Smooth muscle cell (in vitro differentiated cells): Measurements from ENCODE around the gene HRAS. TPM values are rescaled to one million over a fixed set of nuclear protein-coding genes. Genes with fewer than 3 reads are reported as not detected.
A peak's percentile ranks its signal among the peaks of the same experiment; 100 is the strongest.
"Not testable (repeated sequence)": the region's sequence is repeated elsewhere in the genome, so short reads cannot be mapped to it uniquely, and the experiment has no call there.

Source experiments
- DNase-seq: peaks from one replicate; lab custom pipeline; 2025; ENCODE audit not compliant: unreplicated experiment; lab: John Stamatoyannopoulos, UW
- H2AFZ ChIP-seq: fragments of 200-600 bp; sonication (generic); 2 replicates; pipeline ENCODE4 v1.6.0; 2016; ENCODE audit warnings: antibody characterized with exemption, low read depth, mild to moderate bottlenecking
- H3F3A ChIP-seq: fragments of 200-600 bp; sonication (generic); 2 replicates; pipeline ENCODE4 v1.6.0; 2017; ENCODE audit warnings: antibody characterized with exemption, low read depth
- H3K27ac ChIP-seq: fragments of 200-600 bp; sonication (generic); 2 replicates; pipeline ENCODE4 v1.5.1; 2016; ENCODE audit warnings: low read depth, mild to moderate bottlenecking
- H3K27me3 ChIP-seq: fragments of 200-600 bp; sonication (generic); 2 replicates; pipeline ENCODE4 v1.6.1; 2016; ENCODE audit warnings: low read depth, mild to moderate bottlenecking
- H3K36me3 ChIP-seq: fragments of 200-600 bp; sonication (generic); 2 replicates; pipeline ENCODE4 v1.5.1; 2016; ENCODE audit warnings: low read depth
- H3K4me1 ChIP-seq: fragments of 200-600 bp; sonication (generic); 2 replicates; pipeline ENCODE4 v1.5.1; 2016; ENCODE audit warnings: low read depth
- H3K4me2 ChIP-seq: fragments of 200-600 bp; sonication (generic); 2 replicates; pipeline ENCODE4 v1.6.0; 2016; ENCODE audit warnings: mild to moderate bottlenecking
- H3K4me3 ChIP-seq: fragments of 200-600 bp; sonication (generic); 2 replicates; pipeline ENCODE4 v1.5.1; 2016; ENCODE audit warnings: mild to moderate bottlenecking
- H3K79me2 ChIP-seq: fragments of 200-600 bp; sonication (generic); 2 replicates; pipeline ENCODE4 v1.6.0; 2016; ENCODE audit warnings: low read depth, mild to moderate bottlenecking
- H3K9ac ChIP-seq: fragments of 200-600 bp; sonication (generic); 2 replicates; pipeline ENCODE4 v1.6.0; 2016; ENCODE audit warnings: low read depth
- H3K9me3 ChIP-seq: fragments of 200-600 bp; sonication (generic); replicated peaks from 2 replicates; pipeline ENCODE4 v1.5.1; 2016; ENCODE audit warnings: low read depth
- H4K20me1 ChIP-seq: fragments of 200-600 bp; sonication (generic); 2 replicates; pipeline ENCODE4 v1.6.0; 2016; ENCODE audit warnings: low read depth
- CTCF ChIP-seq: fragments of 200-600 bp; sonication (generic); IDR thresholded peaks from 2 replicates; pipeline ENCODE4 v1.5.1; 2017; ENCODE audit warnings: borderline replicate concordance, mild to moderate bottlenecking, antibody characterized with exemption; ENCODE audit not compliant: insufficient read depth, poor library complexity, severe bottlenecking
- WGBS: methylation state at CpG from one replicate; pipeline ENCODE4 v1.1.7; 2016; ENCODE audit warnings: low lambda C conversion rate; 5-methylcytosine and 5-hydroxymethylcytosine counted together
- polyA plus RNA-seq: library from polyadenylated mRNA; unstranded; fragments of >200 nt; fragmentation: Nextera tagmentation; extraction: Ambion mirVana; gene quantifications from 2 replicates; pipeline ENCODE4 v1.2.1, GENCODE V29; 2016
- total RNA-seq: library from RNA; depleted of rRNA; stranded (reverse); fragments of >200 nt; gene quantifications from 2 replicates; pipeline ENCODE4 v1.2.3, GENCODE V29; 2014

Gene HRAS
- total and polyA plus RNA-seq, 2 experiments from 2014 or later, result 39.9 to 59.1 TPM

- Histone ChIP-seq H3K36me3 (no peaks in the 10 kb centered on the region), H3K4me3 (no peak overlapping the region), H3K4me1 (no peaks in the 10 kb centered on the region), H3F3A (peaks cover 2% of the 10 kb centered on the region), H3K27me3 (no peaks in the 10 kb centered on the region), H2AFZ (no peak overlapping the region), H4K20me1 (no peaks in the 10 kb centered on the region), H3K4me2 (no peak overlapping the region), H3K9me3 (no peaks in the 10 kb centered on the region), H3K79me2 (no peaks in the 10 kb centered on the region), H3K9ac (no peak overlapping the region), H3K27ac (no peak overlapping the region)
- no peak for DNase-seq
- WGBS, result 95% methylated on average over 10 of the region's 10 CpGs
- no peak for TF ChIP-seq CTCF
Measured at GRCh38 chr11:521177-521688, 14.1 kb downstream of the HRAS start.

- H3K9ac ChIP-seq, result no peak overlapping the region
- no peak for DNase-seq
- H3K27ac ChIP-seq, result no peak overlapping the region
- H3K9me3 ChIP-seq, result no peaks in the 10 kb centered on the region
- no peaks in the 10 kb centered on the region for H3K4me1 ChIP-seq
- H2AFZ ChIP-seq, result no peak overlapping the region
- H4K20me1 ChIP-seq, result no peaks in the 10 kb centered on the region
- H3F3A ChIP-seq, result peaks cover 4% of the 10 kb centered on the region
- no peak overlapping the region for H3K4me3 ChIP-seq
- no peak for TF ChIP-seq CTCF
- no peaks in the 10 kb centered on the region for H3K36me3 ChIP-seq
- no peaks in the 10 kb centered on the region for H3K79me2 ChIP-seq
- no peaks in the 10 kb centered on the region for H3K27me3 ChIP-seq
- no peak overlapping the region for H3K4me2 ChIP-seq
- 93% methylated on average over 39 of the region's 39 CpGs for WGBS
Measured at GRCh38 chr11:520428-521176, 14.8 kb downstream of the HRAS start.

GRCh38 chr11:518463-519202 lies 16.7 kb downstream of the HRAS start:
- no peak for DNase-seq
- Histone ChIP-seq H3K27me3 (no peaks in the 10 kb centered on the region), H3K36me3 (no peaks in the 10 kb centered on the region), H3K4me3 (peak overlapping the region; percentile 14), H3K4me2 (peak overlapping the region; percentile 62), H3K27ac (peak overlapping the region; percentile 79), H3F3A (peaks cover 4% of the 10 kb centered on the region), H3K9ac (no peak overlapping the region), H3K4me1 (no peaks in the 10 kb centered on the region), H3K9me3 (no peaks in the 10 kb centered on the region), H3K79me2 (no peaks in the 10 kb centered on the region), H2AFZ (no peak overlapping the region), H4K20me1 (no peaks in the 10 kb centered on the region)
- peak; percentile 100 for TF ChIP-seq CTCF
- WGBS, result 17% methylated on average over 57 of the region's 74 CpGs

GRCh38 chr11:516918-517685 lies 18.3 kb downstream of the HRAS start:
- not testable (repeated sequence) for H3K9me3 ChIP-seq, H3K27ac ChIP-seq, H3K4me2 ChIP-seq, H3K4me1 ChIP-seq, H3K79me2 ChIP-seq, H3K9ac ChIP-seq, H2AFZ ChIP-seq, H3F3A ChIP-seq, H3K27me3 ChIP-seq, H3K36me3 ChIP-seq, H4K20me1 ChIP-seq, H3K4me3 ChIP-seq, DNase-seq
- WGBS, result 97% methylated on average over 43 of the region's 43 CpGs
